GM21367 (cell line): Measurements from ENCODE around the gene ZNF33A.
"Not testable (repeated sequence)": the region's sequence is repeated elsewhere in the genome, so short reads cannot be mapped to it uniquely, and the experiment has no call there.

ENCODE experiments used
- ATAC-seq: cut with Tn5 transposase; IDR thresholded peaks from one replicate; pipeline ENCODE4 v1.9.1; 2021; ENCODE audit not compliant: unreplicated experiment

The ZNF33A gene

GRCh38 chr10:38043516-38043915, 33.0 kb downstream of the ZNF33A start:
- no peak for ATAC-seq

DNA sequence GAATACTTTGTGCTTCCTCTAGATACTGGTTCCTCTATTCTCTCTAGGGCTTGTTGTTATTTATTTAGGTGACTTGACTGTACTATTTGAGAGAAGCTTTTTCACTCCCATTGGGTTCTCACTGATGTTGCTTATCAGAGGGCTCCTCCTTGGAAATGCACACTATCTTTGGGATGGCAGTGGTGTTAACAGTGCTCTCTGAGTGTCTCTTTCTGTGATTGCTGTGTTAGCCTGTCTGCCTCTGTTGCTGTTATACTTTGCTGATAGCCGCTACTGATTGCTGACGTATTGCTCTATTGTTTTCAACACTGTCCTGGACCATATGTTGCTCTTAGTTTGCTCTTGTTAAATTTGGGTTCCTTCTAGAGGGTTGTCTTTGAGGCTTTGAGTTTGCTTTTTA, 34.7 kb downstream of the ZNF33A start:
- ATAC-seq = no peak

DNA sequence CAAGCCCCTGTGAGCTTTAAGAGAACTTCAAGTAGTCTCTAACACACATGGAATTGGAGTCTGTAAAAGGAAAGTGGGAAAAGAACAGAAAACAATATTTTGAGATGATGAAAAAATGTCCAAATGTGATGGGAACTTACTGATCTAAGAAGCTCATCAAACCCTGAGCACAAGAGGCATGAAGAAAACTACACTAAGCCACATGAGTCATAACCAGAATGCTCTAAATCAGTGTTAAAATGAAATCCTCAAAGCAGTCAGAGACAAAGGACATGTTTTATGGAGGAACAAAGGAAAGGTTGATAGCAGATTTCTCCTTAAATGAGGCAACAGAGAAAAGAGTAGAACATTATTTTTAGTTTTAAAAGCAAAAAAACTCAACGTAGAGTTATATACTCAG, 37.2 kb downstream of the ZNF33A start:
- ATAC-seq = no peak

DNA sequence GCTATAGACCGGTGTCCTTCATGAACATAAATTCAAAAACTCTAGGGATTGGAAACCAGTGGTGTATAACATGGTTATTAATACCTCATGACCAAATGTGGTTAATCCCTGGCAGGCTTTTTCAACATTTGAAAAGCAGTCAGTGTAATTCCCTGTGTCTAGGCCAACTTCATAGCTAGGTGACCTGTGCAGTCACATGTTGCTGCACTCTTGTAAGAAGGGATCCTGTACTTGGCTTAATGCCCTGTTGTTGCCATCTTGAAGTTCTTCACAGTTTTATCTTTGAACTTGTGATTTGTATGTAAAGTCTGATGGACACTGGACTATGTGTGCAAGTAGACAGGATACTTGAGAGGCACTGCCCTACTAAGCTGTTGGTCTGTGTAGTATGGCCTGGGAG, 39.7 kb downstream of the ZNF33A start:
- ATAC-seq = no peak

DNA sequence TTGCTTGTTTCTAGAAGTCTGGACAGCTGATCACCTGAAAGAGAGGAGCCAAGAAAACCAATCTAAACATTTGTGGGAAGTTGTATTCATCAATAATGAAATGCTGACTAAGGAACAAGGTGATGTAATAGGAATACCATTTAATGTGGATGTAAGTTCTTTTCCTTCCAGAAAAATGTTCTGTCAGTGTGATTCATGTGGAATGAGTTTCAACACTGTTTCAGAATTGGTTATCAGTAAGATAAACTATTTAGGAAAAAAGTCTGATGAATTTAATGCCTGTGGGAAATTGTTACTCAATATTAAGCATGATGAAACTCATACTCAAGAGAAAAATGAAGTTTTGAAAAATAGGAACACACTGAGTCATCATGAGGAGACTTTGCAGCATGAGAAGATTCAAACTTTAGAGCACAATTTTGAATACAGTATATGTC, 43.9 kb downstream of the ZNF33A start:
- ATAC-seq = no peak

DNA sequence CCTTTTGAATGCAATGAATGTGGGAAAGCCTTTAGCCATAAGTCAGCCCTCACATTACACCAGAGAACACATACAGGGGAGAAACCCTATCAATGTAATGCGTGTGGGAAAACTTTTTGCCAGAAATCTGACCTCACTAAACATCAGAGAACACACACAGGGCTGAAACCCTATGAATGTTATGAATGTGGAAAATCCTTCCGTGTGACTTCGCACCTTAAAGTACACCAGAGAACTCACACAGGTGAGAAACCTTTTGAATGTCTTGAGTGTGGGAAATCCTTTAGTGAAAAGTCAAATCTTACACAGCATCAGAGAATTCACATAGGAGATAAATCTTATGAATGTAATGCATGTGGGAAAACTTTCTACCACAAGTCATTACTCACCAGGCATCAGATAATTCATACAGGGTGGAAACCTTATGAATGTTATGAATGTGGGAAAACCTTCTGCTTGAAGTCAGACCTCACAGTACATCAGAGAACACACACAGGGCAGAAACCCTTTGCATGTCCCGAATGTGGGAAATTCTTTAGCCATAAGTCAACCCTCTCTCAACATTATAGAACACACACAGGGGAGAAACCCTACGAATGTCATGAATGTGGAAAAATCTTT, 44.9 kb downstream of the ZNF33A start:
- ATAC-seq = not testable (repeated sequence)

GRCh38 chr10:38069663-38070062, 59.2 kb downstream of the ZNF33A start:
- not testable (repeated sequence) for ATAC-seq

DNA sequence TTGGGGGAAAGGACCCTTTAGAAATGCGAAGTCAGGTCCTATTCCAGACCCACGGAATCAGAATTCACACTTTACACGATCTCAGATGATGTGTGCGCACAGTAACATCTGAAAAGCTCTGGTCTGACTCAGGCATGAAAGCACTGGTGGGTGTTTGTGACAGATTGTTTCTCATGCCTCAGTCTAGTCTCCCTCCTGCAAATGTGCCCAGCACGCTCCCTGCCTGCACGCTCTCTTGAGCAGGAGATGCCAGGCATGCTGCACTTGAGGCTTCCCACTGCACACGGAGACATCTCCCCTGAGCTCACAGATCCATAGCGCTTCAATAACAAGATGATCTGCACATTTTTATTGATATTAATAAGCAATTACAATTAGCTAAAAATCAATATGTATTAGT, 60.0 kb downstream of the ZNF33A start:
- ATAC-seq = no peak

DNA sequence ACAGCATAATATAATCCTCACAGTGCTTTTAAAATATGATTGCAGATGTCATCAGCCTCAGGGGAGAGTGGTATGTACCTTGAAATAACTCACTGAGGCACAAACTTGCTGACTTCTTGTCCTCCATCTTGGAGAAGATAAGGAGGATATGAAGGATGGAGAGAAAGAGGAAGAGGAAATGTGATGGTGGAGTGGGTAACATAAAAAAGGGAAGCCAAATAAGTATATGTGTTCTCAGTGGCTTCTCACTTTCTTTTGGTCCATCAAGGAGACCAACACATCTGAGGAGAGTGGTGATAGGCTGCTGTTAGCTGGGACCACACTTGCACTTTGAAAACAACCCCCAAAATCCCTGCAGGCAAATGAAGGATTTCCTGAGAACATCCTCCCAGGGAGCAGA, 62.1 kb downstream of the ZNF33A start:
- no peak for ATAC-seq

DNA sequence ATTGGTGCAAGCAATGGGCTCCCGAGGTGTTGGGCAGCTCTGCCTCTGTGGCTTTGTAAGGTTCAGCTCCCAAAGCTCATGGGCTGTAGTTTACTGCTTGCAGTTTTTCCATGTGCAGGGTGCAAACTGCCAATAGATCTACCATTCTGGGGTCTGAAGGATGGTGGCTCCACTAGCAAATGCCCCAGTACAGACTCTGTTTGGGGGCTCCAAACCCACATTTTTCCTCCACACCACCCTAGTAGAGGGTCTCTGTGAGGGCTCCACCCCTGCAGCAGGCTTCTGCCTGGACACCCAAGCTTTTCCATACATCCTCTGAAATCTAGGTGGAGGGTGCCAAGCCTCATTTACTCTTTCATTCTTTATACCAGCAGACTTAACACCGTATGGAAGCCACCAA, 66.2 kb downstream of the ZNF33A start:
- ATAC-seq = no peak

- ATAC-seq = not testable (repeated sequence)
Observed at GRCh38 chr10:38093318-38093717, 82.8 kb downstream of the ZNF33A start.

DNA sequence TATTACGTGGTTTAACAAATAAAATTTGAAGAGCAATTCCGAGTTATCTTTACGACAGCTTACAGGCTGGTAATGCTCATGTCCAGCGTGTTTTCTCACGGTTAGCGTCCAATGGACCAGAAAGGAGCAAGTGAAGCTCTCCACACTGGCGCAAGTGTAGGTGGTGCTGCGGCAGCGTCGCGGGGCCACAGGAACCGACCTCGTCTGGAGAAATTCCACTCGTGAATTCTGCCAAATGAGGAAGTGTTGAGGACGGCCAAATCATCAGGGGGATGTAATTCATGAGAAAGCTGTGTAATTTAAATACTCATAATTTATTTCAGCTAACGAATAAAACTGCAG, 83.3 kb downstream of the ZNF33A start:
- peak; percentile 14 for ATAC-seq

- peak; percentile 97 for ATAC-seq
Observed at GRCh38 chr10:38094158-38094926, 83.9 kb downstream of the ZNF33A start, which contains the start of gene ZNF37A. Gene ZNF37A, plus strand, starts transcription at chr10:38094337. Its CDS starts 2,281 bp downstream, at chr10:38096618.

GRCh38 chr10:38094927-38095574, 84.6 kb downstream of the ZNF33A start:
- no peak for ATAC-seq

DNA sequence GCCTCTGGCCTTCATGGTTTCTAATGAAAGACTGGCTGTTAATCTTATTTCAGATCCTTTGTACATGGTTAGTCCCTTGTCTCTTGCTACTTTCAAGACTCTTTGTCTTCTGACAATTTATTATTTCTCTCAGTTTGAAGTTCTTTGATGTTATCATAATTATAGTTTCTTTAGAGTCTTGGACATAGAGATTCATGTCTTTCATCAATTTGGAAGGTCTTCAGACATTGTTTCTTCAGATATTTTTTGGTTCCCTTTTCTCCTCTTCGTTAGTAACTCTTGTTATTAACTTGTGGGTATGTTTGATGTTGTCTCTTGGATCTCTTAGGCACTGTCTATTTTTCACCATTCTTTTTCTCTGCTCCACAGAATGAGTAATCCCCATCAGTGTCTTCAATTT, 92.4 kb downstream of the ZNF33A start:
- ATAC-seq = no peak

GRCh38 chr10:38103756-38104155, 93.3 kb downstream of the ZNF33A start:
- no peak for ATAC-seq

DNA sequence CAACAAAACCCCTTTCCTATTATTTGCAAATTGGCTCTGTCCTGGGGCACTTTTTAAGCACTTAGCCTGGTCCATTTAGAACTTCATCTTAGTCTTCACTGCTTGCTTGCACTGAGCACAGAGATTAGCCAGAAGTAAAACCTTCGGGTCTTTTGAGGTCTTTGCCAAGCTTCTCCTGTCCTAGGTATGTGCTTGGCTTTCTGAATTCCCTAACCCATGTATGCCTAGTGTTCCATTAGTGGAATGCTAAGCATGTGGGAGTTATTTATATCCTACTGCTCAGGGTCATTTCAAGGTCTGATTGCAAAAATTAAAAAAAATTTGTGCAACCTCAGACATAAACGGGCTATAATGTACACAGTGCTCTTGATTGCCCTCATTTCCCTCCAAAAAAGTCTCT, 101.7 kb downstream of the ZNF33A start:
- ATAC-seq = no peak
